Activated gamma-delta T cell (primary cell): Measurements from ENCODE around the gene FGGY.

Experiments
- DNase-seq: peaks from one replicate; lab custom pipeline; 2025; lab: John Stamatoyannopoulos, UW

FGGY gene

GRCh38 chr1:59678493-59679228 lies 381.8 kb downstream of the FGGY start:
- no peak for DNase-seq

DNA sequence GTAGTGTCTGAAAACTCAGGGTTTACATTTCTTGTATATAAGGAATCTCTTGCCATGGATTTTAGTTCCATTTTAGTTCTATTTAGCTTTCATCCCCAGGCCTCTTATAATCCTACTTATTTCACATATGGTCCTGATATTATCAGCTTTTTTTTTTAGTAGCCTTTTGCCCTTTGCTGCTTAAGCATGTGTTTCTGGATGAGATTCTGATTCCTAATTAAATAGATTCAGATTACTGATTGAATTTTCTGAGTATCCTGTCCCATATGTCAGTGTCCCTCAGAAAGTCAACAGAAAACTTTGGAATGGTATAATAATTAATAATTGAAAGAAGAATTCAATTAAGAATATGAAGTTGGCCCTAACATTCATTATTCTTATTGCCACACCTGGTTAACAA lies 383.1 kb downstream of the FGGY start:
- no peak for DNase-seq

DNA sequence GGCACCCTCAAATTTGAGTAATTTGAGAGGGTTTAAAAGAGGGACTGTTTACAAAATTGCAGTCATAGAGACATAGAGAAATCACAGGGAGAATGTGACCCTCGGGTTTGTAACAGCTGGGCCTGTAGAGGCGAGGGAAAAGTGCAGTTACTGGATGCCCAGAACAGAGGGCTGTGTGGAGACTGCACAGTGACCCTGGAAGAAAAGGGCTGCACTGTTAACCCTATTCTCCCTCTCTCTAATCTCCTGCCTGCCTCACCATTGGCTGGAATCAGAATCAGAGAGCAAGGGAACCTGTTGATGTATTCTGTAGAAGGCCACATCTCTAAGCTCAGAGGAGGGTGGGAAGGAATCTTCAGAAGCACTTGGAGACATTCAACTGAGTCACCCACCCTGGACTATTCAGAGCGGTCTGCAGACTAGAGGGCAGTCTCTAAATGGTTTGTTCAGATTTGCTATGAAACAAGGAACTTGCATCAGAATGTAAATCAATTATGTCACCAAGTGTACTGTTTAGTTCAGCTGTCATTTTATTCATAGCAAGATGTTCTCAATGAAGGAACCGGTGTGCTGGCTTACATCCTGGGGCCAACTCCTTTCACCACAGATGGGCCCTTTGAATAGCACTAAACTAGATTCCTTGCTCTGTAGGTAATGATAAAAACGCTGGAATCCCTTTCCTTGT lies 385.6 kb downstream of the FGGY start:
- DNase-seq: no peak

GRCh38 chr1:59683197-59683596 lies 386.3 kb downstream of the FGGY start:
- no peak for DNase-seq

DNA sequence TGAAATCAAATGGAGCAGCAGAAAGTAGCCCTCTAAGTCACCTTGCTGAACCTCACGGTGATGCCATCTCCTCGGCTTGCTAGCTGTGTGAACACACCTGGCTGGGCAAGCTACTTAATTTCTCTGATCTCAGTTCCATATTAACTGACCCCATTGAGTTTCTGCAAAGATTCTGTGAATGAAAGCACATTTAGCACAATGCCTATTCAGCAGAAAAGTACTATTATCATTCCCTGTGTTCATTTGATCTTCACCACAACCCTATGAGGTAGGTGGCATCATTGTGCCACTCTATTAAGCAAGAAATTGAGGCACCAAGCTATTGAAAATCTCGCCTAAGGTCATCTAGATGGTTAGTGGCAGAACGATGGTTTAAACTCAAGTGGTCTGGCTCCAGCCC lies 387.8 kb downstream of the FGGY start:
- DNase-seq: no peak

DNA sequence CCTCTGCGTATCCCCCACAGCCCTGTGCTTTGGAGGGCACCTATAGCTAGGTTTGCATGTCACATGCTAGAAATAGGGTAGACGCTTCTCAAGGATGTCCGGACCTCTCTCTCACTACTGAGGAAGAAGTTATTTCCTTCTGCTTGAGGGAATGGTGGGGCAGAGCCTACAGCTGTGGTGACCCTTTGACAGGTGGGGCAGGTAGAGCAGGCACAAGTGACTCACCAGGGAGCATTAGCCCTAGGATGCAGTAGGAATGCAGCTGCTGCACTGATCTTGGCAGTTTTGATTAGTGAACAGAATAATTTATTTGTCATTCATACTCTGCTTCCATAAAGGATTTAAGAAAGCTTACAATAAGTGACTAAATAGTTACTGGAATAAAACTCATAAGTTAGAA lies 388.2 kb downstream of the FGGY start:
- no peak for DNase-seq

DNA sequence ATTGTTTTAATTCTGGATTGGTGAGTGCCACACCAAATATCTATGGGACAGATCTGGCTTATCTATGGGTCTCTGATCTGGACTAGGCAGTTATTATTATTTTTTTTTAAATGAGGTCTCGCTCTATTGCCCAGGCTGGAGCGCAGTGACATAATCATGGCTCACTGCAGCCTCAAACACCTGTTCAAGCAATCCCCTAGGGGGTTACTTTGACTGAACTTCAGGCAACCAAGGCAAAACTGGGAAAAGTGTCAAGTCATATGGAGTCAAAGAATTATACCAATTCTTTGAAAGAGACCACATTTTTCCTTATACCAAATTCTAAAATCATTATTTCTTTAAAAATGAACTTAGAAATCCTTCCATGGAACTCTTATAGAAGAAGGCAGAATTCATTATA lies 388.8 kb downstream of the FGGY start:
- DNase-seq: no peak

- no peak for DNase-seq
These were observed 389.3 kb downstream of the FGGY start for GRCh38 chr1:59686170-59686569.

- no peak for DNase-seq
These were observed 389.7 kb downstream of the FGGY start for GRCh38 chr1:59686574-59686973.

DNA sequence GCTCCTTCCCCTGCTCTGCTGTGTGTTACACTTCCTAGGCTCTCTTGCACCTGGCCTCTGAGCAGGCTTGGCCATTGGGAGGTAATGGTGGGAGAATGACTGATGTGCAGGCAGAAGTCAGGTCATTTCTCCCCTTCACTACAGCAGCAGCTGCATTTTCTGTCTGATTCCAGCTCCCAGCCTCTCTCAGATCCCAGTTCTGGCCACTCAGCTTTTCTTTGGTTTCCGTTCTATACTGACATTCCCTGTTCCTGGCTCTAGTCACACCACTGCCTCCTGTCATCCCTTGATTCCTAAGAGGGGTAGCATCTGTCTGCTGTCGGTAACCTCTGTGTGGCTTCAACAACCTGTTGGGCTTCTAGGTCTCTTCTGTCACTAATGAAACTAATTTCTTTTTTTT lies 390.2 kb downstream of the FGGY start:
- no peak for DNase-seq

GRCh38 chr1:59688976-59689375 lies 392.1 kb downstream of the FGGY start:
- DNase-seq: no peak

DNA sequence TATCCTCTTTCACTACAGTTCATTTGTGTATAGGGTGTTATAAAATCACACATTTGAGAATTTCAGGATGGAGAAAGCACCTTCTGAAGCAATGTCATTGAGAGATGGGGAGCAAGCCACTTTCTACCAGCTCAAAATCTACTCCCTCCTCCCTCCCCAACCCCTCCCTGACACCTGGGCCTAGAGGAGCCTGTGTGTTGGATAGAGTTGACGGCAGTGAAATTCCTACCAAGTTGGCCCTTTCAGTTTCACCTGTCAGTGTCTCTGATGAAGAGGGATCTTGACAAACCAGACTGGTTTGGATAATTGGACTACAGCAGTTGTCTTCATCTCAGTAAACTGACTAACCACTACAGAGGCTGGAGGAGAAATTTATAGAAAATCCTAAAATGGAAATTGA lies 392.8 kb downstream of the FGGY start:
- no peak for DNase-seq

- no peak for DNase-seq
These were observed 393.5 kb downstream of the FGGY start for GRCh38 chr1:59690171-59690930.

GRCh38 chr1:59691261-59691660 lies 394.4 kb downstream of the FGGY start:
- no peak for DNase-seq

- DNase-seq: no peak
These were observed 395.7 kb downstream of the FGGY start for GRCh38 chr1:59692591-59692990.

DNA sequence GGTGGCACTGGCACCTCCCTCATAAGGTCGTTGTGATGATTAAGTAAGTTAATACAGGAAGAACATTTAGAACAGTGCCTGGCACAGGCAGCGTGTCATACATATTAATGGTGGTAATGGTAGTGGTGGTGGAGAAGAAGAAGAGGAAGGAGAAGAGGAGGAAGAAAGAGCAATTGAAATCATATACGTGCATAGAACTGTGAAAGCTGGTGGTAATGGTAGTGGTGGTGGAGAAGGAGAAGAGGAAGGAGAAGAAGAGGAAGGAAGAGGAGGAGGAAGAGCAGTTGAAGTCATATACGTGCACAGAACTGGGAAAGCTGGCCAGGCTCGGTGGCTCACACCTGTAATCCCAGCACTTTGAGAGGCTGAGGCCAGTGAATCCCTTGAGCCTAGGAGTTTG lies 396.5 kb downstream of the FGGY start:
- no peak for DNase-seq

DNA sequence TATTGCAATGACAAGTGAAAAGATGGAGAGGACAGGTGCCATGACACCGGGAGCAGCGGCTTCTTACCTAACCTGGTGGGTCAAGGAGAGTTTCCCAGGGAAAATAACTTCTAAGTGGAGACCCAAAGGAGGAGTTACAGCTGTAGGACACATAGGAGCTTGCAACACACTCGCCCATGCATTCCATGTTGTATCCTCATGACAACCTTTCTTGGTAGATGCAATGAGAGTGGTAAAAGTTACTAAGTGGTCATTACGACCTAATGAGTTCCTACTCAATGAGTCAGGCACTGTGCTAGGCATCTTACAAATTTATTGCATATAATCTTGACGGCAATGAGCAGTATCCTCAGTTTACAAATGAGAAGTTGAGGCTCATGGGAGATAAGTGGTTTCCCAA lies 398.4 kb downstream of the FGGY start:
- no peak for DNase-seq

- no peak for DNase-seq
These were observed 399.7 kb downstream of the FGGY start for GRCh38 chr1:59696421-59697115.

DNA sequence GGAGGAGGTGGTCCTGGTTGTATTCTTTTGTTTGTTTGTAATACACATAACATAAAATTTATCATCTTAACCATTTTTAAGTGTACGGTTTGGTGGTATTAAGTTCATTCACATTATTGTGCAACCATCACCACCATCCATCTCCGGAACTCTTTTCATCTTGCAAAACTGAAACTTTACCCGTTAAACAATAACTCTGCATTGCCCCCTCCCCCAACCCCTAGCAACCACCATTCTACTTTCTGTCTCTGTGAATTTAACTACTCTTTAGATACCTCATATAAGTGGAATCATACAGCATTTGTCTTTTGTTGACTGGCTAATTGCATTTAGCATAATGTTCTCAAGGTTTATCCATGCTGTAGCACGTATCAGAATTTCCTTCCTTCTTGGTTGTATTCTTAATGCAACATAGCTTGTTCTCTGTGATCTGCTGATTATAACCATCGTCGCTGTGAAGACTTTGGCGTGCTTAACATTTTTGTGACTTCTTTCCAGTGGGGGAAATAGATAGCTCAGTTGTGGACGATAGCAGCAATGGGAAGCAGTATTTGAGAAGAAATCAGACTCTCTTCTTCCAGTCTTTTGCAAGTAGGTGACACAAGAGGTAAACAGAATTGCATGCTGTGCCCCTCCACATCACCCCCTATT lies 400.4 kb downstream of the FGGY start:
- no peak for DNase-seq

- no peak for DNase-seq
These were observed 401.5 kb downstream of the FGGY start for GRCh38 chr1:59698386-59698785.

GRCh38 chr1:59699227-59699847 lies 402.4 kb downstream of the FGGY start:
- DNase-seq: no peak
